HG03095 (cell line): ENCODE data around the gene IFNL4.
"Not testable (repeated sequence)": the region's sequence is repeated elsewhere in the genome, so short reads cannot be mapped to it uniquely, and the experiment has no call there.

Experiments
- ATAC-seq: cut with Tn5 transposase; IDR thresholded peaks from one replicate; pipeline ENCODE4 v1.9.1; 2021; ENCODE audit warnings: moderate library complexity; ENCODE audit not compliant: unreplicated experiment

IFNL4 gene

DNA sequence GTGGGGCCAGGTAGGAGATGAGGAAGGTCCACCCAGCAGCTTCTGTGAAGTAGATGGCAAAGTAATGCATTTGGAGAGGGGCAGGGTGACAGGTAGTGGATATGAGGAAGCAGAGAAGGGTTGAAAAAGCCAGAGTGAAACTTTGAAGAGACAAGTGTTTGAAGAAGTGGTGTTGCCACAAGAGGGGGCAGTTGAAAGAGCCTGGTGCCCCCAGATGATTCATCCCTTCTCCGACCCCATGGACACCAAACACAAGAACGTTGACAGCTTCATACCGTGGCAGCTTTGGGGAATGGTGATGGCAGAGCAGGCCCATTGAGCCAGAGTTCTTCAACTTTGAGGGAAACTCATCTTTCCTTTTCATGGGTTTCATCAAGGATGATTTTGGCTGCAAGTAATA is 23.7 kb downstream of the IFNL4 start:
- ATAC-seq, result no peak

DNA sequence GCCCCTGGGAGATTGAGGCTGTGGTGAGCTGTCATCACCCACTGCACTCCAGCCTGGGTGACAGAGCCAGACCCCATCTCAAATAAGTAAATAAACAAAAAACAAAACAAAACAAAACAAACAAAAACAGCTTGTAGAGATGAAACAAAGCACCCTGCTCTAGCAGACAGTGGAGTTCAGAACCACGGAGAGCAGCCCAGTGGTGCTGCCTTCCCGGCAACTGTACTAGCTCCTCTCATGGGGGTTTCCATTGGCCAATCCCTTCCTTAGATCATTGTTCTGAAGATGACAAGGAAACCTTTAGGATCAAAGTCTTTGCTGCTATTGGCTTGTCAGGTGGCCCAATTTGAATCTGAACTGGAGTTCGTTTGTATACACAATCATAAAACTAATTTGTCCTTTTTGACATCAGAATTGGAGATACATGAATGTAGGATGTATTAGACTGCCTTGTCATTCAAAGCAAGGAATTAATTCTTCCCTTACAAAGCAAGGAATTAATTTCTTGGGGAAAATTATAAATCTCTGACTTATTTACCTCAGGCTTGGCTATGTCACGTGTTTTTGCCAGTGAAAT is 24.9 kb downstream of the IFNL4 start:
- ATAC-seq, result no peak

DNA sequence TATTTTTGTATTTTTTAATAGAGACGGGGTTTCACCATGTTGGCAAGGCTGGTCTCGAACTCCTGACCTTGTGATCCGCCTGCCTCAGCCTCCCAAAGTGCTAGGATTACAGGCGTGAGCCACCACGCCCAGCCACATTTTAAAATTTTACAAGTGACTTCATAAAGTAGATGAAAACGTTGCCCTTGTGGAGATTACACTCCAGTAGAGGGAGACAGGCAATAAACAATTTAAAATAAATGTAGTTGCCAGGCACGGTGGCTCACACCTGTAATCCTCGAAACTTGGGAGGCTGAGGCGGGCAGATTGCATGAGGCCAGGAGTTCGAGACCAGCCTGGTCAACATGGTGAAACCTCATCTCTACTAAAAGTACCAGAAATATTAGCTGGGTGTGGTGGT is 29.5 kb downstream of the IFNL4 start:
- not testable (repeated sequence) for ATAC-seq

DNA sequence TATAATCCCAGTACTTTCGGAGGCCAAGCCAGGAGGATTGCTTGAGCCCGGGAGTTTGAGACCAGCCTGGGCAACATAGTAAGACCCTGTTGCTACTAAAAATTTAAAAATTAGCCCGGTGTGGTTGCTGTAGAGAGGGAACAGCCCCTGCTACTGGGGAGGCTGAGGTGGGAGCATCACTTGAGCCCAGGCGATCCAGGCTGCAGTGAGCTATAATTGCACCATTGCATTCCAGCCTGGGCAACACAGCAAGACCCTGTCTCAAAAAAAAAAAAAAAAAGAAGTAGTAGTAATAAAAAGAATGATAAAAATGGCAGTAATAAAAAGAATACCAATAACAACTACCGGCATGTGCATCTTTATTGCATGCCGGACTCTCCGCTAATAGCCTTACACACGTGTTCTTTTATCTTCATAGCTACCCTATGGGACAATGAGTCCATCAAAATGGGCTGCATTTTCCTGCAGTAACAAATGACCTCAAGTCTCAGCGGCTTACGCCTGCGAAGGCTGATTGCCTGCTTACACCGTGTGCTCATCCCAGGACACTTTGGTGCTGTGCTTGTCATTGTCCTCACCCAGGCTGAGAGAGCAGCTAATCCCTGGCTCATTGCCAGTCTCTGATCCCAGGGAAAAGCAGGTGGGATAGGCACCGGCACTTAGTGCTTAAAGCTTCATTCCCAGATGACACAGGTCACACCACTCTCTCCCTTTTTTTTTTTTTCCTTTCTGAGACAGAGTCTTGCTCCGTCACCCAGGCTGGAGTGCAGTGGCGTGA is 30.2 kb downstream of the IFNL4 start:
- no peak for ATAC-seq

DNA sequence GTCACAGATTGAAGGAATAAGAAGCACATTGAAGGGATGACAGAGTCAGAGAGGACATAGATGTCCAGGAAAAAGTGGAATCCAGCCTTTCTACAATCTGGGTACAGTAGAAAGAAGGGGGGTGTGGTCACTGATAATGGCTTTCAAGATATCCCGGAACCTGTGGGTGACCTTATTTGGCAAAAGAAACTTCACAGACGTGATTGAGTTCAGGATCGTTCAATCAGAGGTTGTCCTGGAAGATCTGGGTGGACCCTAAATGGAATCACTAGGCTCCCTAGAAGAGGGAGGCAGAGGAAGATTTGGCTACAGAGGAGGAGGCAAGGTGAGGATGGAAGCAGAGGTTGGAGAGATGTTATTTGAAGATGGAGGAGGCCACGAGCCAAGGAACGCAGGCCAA is 31.6 kb downstream of the IFNL4 start:
- no peak for ATAC-seq

DNA sequence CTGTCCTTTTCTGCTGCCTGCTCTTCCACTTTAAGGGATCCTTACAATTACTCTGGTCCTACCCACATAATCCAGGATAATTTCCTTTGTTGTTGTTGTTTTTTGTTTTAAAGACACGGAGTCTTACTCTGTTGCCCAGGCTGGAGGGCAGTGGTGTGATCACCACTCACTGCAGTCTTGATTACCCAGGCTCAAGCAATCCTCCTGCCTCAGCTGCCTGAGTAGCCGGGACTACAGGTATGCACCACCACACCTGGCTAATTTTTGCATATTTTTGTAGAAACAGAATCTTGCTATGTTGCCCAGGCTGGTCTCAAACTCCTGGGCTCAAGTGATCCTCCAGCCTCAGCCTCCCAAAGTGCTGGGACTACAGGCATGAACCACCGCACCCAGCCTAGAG is 33.3 kb downstream of the IFNL4 start:
- not testable (repeated sequence) for ATAC-seq

DNA sequence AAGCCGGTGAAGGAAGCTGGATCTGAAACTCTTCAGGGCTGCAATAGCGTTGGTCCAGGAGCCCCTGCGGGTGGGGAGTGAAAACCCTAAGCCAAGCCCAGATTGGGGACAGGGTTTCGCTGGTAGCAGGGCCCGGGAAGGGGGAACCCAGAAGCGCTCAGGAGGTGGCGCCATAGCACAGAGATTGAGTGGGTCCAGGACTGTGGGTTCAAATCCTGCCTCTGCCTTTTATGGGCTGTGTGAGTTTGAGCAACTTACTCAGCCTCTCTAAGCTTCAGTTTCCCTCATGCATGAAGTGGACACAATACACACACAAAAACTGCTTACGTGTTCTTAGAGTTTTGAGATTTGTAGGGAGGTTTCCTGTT is 36.3 kb downstream of the IFNL4 start:
- ATAC-seq, result no peak

DNA sequence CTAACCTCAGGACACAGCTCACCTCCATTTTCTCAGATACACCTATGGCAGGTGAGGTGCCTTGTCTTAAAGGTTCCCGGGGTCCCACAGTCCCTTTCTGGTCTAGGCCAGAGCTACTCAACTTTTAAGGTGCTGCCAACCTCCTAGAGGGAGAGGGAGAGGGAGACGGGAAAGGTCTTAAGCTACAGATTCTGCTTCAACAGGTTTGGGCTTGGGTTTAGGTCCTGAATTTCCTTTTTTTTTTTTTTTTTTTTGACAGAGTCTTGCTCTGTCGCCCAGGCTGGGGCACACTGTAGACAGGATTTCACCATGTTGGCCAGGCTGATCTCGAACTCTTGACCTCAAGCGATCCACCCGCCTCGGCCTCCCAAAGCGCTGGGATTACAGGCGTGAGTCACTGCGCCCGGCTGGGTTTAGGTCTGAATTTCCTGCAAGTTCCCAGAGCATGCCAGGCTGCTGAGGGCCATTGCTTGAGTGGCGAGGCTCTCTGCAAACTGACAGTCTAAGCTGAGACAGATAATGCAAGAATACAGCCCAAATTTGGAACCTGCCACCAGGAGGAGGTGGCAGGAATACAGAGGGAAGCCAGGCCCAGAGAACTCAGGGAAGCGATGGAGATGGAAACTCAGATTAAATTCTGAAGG is 36.8 kb downstream of the IFNL4 start:
- ATAC-seq, result no peak

DNA sequence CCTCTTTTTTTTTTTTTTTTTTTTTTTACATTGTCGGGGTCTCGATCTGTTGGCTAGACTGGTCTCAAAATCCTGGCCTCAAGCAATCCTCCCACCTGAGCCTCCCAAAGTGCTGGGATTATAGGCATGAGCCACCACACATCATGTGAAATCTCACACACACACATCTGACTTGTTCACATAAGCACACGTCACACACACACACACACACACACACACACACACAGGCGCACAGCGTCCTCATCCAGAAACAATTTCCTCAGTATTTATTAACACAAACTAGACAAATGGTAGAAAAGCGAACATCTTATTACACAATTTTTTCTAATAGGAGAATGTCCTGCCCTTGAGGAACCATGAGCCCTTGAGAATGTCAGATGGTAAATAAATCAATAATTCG is 39.5 kb downstream of the IFNL4 start:
- ATAC-seq, result no peak

DNA sequence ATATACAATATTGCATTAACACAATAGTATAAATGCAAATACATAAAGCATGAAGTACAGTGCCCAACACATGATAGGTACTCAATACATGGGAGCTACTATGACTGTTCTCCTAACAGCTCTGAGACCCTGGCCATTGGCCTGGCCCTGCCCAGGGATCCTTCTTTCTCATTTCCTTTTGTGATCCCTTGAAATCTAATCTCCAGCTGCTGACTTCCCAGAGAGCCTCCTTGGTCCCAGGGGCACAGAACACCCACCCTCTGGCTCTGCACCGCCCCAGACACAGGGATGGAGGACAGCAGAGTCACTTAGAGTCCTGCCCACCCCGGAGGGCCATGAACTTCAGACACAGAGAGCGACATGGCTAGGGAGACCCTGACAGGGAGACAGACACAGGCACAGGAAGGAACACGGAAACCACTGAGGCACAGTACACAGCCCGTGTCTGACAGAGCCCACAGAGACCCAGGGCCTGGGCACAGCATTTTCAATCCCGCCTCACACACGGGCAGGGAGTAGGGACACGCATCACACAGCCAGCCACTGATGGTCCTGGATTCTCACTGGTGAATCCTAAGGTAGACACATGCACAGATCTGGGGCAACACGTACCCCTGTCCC is 40.4 kb downstream of the IFNL4 start:
- ATAC-seq, result no peak

DNA sequence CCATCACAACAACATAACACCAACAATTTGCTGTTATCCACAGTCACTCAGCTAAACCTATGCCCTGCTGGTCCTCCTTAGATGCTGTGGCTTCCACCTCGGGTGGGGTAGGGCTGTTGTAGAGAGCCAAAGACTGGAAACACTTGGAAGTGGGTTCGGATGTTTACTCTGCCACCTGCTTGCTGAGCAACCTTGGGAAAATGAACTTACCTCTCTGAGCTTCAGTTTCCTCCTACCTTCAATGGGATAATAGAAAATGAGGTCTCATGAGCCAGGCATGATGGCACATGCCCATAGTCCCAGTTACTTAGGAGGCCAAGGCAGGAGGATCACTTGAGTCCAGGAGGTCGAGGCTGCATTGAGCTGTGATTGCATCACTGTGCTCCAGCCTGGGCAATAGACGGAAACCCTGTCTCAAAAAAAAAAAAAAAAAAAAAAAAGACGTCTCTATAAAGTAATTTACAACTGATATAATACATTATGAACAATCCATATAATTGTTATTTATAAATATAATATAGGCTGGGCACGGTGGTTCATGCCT is 41.3 kb downstream of the IFNL4 start:
- ATAC-seq, result no peak

DNA sequence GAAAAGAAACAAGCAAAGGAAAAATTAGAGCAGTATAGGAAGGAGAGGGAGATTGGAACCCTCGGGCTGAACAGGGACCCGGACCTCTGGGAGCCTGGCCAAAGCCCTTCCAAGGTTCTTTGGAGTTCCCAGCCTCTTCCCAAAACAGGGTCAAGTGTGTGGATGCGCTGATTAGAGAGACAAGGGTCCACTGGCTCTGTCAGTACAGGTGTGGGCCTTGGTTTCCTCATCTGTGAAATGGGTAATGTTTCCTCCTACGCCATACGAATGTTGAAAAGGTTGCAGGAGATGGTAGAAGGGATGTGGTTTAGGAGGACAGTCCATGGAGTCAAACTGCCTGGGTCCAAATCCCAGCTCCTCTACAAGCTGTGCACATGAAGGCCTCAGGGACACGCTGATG is 42.5 kb downstream of the IFNL4 start:
- ATAC-seq, result no peak

DNA sequence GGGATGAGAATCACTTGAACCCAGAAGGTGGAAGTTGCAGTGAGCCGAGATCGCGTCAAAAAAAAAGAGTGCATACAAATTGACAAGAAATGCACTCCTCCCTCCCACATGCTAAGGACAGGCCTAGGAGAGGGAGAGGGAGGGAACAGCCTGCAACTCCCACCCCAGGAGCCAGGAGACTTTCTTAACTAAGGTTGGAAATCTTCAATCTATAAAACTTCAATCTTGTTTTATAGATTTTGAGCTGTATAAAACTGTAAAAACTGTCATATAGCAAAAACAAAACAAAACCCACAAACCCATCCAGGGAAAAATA is 43.2 kb downstream of the IFNL4 start:
- no peak for ATAC-seq

DNA sequence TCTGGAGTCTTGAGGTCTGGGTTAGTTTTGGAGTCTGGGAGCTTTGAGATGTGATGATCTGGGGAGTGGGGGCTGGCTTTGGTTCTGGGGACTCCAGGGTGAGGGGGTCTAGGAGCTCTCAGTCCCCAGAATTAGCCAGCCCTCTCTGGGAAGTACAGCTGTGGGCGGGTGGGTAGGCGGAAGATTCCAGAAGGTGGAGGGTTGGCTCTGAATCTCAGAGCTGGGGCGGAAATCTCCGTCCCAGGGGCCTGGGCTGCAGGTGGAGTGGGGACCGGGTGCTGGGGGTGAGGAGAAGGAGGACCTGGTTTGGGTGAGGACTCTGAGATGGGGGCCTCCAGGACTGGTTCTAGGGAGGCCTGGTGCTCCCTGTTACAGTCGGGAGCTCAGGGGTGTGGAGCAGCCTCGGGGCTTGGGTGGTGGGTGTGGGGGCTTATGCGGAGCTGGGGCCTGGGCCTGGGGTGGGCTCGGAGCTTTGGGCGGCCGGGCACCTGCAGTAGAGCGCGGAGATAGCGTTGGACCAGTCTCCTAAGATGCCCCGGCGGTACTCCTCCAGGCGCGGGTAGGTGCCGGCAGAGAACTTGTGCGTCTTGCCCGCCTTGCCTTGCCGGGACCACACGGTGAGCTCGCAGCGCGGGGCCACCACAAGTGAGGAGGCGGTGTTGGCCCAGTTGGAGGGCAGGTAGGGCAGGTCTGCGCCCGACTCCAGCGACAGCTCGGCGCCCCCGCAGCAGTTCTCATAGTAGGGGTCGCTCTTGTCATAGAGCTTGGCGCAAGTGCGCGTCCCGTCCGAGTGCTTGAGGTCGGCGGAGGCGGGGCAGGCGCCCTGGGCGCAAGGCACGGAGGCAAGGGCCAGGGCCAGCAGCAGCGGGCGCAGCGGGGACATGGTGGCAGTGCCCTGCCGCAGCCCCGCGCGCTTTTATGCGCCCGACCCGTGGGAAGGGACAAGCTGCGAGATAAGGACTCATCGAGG is 45.0 kb downstream of the IFNL4 start, which contains the start of gene SYCN:
Gene SYCN, minus strand, starts transcription at position 892 of the 970 bp plus-strand sequence. Its CDS starts 9 bp downstream, at position 883.
- no peak for ATAC-seq

DNA sequence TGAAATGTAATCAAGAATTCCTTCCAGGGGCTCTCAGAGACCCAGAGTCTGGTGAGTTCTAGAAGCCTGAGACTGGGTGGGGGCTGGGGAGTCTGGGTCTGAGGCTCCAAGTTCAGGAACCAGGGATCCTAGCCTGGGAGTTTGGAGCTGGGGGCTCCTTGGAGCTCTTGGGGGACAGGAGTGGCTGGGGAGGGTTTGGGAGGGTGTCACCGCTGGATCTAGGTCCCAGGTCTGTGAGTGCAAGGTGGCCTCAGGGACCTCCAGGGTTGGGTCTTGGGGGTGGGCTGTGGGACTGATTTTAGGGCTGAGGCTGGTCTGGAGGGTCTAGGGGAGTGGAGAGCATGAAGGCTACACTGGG is 45.7 kb downstream of the IFNL4 start:
- no peak for ATAC-seq

DNA sequence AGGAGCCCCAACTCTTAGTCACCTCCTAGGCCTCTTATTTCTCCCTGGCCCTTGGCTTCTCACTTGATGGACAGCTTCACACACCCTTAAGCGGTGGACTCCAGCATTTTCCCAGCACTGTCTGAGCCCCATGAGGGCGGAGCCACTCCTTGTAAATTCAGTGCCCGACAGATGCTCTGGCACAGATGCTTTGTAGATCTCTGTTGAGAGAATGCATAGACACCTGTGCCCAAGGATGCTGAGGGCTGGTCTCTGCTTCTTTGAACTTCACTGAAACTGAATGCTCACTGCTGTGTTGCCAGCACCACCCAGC is 47.9 kb downstream of the IFNL4 start:
- no peak for ATAC-seq

DNA sequence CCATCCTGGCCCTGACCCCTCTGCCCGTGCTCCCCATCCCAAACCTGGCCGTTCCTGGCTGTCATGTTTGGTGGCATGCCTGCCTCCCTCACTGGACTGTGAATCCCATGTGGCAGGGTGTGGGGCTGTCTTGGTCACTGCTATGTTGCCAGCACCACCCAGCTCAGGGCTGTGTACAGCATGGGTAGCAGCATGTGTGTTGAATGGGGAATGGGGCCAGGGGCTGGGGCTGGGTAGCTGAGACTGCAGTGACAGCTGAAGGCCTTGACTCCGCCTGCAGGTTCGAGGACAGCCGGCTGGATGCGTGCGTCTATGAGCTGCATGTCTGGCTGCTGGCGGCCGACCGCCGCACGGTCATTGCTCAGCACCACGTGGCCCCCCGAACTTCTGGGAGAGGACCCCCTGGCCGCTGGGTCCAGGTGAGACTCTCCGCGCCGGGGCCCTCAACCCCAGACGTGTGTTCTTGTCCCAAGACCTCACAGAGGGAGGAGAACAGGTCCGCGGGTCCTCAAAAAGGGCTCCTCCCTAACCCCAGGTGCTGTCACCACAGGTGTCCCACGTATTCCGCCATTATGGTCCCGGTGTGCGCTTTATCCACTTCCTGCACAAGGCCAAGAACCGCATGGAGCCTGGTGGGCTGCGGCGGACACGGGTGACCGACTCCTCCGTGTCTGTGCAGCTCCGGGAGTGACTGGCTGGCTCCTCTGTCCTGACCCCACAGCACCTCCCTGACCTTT is 48.4 kb downstream of the IFNL4 start:
- ATAC-seq, result no peak

DNA sequence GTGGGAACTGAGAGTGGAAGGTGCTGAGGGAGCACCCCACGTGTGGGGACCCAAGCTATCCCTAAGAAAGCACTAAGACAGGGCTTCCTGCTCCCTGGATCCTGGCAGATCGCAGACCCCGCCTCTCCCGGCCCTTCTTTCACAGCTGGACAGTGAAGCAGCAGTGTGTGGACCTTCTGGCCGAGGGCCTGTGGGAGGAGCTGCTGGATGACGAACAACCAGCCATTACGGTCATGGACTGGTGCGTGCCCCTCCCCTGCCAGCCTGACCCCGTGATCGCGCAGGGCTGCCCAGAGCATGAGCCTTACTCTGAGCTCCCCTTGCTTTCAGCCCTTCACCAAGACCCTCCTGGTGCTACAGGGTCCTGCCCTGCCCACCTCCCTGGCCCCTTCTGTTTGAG is 49.6 kb downstream of the IFNL4 start:
- no peak for ATAC-seq

DNA sequence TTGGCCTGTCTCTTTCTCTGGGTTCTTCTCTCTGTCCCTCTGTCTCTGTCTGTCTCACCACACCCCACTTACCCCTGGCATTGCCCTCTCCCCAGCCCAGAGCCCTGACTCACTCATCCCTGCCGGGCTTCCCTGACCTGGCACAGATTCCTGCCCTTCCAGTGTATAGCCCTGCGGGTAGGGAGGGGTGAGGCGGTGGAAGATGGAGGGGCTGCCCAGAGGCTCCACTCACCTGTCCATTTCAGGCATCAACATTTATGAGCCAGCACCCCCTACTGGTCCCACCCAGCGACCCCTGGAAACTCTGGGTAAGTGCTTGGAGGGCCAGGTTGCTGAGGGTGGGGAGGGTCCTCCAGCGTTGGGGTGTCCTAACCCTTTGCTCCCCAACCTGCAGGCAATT is 50.8 kb downstream of the IFNL4 start:
- no peak for ATAC-seq

DNA sequence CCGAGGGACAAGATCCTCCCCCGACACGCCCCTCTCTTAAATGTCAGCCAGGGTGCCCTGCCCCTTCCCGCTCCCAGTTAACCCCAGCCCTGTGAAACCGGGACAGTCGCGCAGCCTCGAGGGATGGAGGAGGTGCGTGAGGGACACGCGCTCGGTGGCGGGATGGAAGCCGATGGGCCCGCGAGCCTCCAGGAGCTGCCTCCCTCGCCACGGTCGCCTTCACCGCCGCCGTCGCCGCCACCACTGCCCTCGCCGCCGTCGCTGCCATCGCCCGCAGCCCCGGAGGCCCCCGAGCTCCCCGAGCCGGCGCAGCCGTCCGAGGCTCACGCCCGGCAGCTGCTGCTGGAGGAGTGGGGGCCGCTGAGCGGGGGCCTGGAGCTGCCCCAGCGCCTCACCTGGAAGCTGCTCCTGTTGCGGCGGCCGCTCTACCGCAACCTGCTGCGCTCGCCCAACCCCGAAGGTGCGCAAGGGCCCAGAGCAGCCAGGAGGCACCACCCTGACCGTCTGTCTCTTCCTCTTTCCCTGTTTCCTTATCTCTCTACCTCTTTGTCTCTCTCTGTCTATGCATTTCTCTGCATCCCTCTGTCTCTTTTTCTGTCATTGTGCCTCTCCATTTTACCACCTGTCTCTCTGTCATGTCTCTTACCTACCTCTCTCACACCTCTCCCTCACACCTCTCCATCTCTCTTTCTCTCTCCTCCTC is 51.6 kb downstream of the IFNL4 start, which contains the start of gene NCCRP1:
Gene NCCRP1, plus strand, starts transcription at position 105 of the 703 bp plus-strand sequence. Its CDS starts 19 bp downstream, at position 124.
- no peak for ATAC-seq
